ENCODE results near the gene NNAT.
"Not testable (repeated sequence)": the region's sequence is repeated elsewhere in the genome, so short reads cannot be mapped to it uniquely, and the experiment has no call there.

NNAT gene, protein sequence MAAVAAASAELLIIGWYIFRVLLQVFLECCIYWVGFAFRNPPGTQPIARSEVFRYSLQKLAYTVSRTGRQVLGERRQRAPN

DNA sequence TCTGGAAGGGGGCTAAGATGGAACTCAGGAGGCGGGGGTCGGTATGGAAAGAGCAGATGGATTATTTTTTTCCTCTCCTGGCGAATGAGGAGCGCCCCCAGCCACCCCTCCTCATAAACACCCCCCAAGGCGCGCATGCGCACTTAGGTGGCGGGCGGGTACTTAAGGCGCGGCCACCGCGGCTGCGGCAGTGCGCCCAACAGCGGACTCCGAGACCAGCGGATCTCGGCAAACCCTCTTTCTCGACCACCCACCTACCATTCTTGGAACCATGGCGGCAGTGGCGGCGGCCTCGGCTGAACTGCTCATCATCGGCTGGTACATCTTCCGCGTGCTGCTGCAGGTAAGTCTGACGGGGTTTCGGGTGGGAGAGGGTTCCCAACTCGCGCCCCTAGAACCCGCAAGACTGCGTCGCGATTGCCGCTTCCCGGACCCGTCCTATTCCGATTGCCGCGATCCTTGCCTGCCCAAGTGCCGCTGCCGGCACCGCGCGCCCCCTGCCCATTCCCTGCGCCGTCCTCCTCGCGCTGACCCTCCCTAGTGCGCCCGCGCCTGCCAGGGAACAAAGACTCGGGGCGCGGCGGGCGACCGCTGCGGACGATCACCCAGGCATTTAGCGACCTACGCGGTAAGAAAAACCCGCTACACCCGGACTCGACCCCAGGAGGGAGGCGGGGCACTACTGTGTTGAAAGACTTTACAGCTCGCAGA lies at the start of gene NNAT:
NNAT (plus strand) TSS at position 190 of the 711 bp plus-strand sequence; CDS start at position 272, 82 bp downstream.
- no peak for DNase-seq

DNA sequence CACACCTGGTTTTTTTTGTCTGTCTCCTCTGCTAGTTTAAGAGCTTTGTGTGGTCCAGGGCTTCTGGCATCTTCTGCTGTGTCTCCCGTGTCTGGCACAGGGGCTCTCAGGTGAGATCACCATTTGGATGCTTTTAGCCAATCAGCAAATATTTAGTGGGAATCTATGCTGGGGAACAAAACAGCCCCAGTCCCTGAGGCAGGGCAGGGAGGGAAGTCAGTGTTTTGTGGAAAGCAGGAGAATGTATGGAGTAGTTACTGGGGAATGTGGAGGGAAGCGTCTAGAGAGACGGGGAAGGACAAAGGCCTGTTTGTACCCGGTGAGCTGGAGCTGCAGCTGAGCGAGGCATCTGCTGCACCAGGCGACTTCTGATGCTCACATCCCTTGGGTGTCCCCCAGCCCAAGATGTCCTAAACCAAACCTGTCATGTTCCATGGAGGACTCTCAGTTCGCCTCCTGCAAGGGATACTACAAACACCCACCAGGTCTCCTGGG lies 49.3 kb upstream of the NNAT start:
- DNase-seq: no peak

DNA sequence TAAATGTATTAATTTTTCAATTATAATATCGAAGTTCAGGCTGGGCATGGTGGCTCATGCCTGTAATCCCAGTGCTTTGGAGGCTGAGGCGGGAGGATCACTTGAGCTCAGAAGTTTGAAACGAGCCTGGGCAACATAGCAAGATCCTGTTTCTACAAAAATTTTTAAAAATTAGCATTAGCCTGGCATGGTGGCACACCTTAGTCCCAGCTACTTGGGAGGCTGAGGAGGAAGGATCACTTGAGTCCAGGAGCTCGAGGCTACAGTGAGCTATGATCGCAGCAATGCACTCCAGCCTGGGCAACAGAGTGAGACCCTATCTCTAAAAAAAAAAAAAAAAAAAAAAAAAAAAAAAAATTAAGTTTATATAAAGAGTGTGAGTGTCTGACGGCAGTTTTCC lies 48.6 kb upstream of the NNAT start:
- not testable (repeated sequence) for DNase-seq

DNA sequence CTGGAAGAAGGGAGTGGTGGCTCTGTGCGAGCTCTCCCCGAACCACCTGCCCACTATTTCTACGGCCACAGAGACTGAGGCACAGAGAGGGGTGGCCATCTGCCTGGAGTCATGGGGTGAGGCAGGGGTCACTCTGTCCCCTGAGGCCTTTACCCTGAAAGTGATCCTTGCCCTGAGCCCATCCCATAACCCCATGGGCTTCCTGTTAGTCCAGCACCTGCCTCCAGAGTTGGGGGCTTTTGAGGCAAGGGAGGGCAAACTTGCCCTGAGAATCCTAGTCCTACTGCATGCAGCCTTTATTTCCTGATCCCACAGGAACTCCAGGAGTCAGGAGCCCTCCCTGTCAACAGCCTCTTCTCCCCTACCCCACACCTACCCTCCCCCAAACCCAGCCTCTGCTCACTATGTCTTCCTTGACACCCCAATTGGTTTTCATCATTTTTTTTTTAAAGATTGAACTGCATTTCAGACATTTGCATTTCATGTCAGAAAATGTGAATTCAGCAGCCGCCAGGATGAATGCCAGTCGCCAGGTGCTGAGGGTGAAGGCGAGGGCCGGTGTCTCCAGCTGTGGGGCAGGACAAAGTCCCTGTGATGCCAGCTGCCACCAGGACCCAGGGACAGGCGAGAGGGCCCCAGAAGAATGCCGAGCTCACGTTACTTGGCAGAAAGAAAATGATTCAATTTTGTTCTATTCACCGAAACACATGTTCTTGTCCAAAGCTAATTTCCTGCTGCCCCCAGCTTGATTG lies 47.6 kb upstream of the NNAT start:
- no peak for DNase-seq

DNA sequence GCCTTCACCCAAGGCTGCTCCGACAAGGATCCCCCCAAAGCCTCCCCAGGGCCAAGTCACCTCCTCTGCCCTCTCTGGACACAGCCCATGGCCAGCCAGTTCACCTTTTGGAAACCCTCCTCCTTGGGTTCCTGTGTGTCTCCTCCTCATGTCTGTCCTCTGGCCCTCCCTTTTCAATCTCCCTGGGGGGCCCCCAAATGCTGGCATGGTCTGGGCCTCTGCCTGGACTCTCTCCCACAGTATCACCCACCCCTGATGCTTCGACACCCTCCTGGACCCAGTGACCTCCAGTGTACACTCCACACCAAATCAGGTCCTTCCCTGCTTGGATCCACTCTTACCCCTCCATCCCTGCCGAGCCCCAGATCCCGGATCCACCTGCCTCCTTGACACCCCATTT lies 46.7 kb upstream of the NNAT start:
- no peak for DNase-seq

DNA sequence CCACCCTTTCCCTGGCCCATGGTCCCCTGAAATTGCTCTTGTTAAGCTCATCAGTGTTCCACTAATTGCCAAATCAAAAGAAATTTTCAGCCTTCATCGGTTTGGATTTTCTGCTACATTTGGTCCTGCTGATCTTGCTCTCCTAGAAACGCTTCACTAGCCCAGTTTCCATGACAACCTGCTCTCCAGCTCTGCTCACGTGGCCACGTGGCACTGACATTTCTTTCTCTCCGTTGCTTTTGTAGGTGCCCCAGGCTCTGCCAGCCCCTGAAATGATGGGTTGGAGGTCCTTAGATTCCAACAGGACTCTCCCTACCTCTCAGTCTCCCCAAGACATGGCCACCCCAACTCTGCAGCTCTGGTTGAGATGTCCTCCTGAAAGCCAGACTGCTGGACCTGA lies 45.8 kb upstream of the NNAT start:
- no peak for DNase-seq

DNA sequence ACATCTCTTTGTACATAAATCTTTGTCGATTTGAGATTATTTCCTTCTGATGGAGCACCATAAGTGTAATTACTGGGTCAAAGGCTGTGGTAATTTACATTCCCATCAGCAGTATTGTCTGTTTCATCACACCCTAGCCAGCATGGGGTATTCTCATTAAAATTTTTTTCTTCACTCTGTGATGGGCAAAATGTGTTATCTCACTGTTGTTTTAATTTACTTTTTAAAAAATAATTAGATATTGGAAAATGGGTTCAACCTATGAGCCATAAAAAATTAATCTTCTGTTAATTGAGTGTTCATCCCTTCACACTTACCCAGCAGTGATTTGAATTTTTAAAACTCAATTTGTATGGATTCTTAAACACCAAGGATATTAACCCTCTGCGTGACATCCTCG lies 44.0 kb upstream of the NNAT start:
- DNase-seq: no peak

DNA sequence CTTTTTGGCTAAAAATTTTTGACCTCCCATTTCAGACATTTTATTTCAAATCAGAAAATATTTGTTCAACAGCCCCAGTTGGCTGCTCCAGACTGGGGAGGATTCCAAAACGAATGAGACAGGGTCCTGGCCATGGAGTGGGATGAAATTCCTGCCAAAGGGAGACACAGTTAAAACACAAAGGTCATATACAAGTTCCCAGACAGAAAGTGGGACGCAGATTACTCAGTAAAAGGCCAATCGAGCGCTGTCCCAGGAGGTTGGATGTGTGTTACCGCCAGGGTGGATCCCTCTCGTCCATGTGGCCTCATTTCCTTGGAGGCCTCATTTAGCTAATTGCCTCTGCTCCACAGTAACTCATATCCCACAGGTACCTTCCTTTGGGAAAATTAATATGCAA lies 41.8 kb upstream of the NNAT start:
- no peak for DNase-seq

DNA sequence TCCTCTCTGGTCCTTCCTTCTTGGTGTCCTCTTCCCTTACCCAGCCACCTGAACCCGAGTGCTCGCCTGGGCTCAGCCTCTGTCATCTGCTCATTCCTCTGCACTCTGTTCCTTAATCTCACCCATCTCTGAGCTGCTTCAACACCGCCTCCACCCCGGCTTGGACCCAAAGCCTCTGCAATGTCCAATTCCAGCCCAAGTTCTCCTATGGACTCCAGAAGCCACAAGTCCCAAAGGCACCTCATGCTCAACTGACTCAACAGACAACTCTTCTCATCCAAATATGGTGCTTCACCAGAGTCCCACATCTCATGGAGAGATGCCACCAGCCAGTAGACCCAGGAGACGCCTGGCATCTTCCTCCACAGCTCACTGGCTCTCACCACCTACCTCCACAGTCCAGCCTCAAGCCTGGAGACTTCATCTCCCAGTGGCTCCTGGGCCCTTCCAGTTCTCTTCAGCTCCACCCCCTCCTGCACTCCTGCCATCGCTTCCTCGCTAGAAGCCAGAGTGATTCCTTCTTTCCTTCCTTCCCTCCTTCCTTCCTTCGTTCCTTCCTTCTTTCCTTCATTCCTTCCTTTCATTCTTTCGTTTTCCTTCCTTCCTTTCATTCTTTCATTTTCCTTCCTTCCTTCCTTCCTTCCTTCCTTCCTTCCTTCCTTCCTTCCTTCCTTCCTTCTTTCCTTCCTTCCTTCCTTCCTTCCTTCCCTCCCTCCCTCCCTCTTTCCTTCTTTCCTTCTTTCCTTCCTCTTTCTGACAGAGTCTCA lies 40.9 kb upstream of the NNAT start:
- DNase-seq: no peak

DNA sequence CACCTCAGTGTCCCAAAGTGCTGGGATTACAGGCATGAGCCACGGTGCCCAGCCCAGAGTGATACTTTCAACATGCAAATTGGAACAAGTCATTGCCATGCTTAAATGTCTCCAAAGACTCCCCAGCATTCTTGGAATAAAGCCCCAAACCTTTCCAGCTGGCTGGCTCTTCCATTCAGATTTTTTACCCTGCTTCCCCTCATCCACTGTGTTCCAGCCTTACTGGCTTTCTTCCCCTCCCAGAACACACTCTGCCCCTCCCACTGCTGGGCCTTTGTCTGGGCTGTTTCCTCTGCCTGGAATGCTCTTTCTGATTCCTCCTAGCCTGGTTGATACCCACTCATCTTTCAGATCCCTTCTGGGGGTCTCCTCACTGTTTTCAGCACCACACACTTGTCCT lies 40.1 kb upstream of the NNAT start:
- no peak for DNase-seq

DNA sequence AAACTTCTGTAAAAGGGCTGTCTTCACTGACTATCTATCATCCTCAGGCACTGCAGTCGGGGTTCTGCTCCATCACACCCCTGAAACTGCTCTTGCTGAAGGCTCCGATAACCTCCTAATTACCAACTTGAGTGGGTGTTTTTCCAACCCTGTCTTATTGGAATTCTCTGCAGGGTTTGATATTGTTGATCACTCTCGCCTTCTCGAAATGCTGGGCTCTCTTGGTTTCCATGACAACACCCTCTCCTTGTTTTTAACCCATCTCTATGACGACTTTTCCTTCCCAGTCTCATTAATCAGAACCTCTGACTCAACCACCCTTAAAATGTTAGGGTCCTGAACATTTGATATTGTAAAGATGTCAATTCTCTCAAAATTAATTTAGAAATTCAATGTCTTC lies 39.4 kb upstream of the NNAT start:
- DNase-seq: no peak

DNA sequence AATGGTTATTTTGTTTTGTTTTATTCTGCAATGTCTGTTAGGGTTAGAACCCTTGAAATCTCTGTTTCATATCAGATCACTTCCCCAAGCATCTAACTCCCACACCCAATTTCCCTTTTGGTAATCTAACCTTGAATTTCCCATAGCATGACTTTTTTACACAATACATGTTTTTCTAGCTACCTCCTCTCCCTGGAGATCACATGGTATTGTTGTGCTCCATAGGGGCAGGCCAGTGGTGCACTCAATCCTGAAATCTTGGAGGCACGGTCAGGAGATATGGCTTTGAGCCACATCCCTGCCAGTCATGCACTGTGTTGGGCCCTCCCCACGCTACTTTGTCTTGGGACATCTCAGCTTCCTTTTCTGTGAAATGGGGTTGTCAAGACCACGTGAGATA lies 36.7 kb upstream of the NNAT start:
- DNase-seq: no peak

DNA sequence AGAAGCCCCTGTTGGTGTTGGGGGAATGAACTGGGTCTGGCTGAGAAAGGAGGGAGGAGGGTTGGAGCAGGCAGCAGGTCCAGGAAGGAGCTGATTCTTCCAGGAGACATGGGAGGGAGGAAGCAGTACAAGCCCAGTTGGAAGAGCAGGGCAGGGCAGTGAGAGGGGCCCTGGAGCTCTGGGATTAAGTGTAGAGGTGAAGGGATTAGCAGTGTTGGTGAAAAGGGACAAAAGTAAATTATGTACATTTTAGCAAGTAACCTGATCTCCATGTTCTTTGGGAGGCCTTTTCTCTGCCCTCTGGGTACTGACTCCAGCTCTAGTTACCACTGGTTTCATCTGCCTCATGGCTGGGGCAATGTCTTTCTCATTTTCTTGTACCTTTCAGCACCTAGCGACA lies 34.8 kb upstream of the NNAT start:
- not testable (repeated sequence) for DNase-seq

DNA sequence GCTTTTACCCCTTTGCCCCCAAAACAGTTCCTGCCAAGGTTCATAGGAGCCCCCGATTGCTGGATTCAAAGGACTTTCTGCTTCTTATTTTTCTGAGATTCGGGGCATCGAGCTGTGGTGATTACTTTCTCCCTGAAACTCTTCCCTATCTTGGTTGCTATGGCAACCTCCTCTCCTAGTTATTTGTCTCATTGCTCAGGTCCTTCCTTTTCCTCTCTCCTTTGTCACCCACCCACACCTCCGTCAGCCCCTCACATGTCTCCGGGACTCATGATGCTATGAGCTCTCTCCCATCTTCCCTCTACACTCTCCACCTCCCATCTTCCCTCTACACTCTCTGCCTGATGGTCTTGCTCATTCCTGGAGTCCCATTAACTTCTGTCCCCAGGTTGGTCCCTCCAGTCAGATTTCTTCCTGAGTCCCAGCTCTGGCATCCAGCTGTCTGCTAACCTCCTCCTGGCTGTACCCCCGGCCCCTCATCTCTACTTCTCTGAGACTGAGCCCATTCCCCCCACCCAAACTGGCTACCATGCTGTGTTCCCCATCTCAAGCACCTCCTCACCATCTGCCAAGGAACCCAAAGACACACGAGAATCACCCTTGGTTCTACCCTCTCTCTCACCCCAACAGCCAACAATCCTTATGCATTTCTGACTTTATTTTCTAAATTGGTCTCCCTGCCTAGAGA lies 30.2 kb upstream of the NNAT start:
- DNase-seq: no peak

DNA sequence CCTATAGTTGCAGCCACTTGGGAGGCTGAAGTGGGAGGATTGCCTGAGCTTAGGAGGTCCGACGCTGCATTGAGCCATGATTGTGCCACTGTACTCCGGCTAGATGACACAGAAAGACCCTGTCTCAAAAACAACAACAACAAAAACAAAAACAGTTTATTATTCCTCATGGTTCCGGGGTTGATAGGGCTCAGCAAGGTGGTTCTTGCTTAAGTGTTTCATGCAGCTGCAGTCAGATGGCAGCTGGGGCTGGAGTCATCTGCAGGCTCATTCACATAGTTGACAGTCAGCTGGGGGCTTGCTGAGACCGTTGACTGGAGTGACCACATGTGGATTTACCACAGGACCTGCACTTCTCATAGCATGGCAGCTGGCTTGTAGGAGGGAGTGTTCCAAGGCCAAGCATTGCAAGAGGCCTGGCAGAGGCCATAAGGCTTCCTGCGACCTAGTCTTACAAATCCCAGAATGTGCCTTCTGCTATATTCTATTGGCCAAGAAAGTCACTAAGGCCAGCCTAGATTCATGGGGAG lies 28.9 kb upstream of the NNAT start:
- DNase-seq: no peak

DNA sequence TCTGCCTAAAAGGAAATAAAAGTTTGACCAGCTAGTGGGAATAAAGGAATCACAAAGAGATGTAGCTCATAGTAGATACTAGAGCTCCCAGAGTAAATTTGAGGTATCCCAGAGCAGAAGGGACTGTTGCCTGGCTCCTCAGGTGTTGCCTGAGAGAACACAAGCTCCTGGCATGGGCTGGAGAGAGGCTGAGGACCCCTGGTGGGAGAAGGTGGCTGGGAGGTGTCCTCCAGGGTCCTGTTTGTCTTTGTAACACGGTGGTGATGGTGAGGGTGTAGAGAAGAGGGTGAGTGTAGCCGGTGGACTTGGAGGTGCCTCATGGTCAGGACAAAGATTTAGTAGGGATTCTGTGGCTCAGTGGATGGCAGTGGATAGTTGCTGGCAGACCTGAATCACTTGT lies 28.1 kb upstream of the NNAT start:
- DNase-seq: no peak

DNA sequence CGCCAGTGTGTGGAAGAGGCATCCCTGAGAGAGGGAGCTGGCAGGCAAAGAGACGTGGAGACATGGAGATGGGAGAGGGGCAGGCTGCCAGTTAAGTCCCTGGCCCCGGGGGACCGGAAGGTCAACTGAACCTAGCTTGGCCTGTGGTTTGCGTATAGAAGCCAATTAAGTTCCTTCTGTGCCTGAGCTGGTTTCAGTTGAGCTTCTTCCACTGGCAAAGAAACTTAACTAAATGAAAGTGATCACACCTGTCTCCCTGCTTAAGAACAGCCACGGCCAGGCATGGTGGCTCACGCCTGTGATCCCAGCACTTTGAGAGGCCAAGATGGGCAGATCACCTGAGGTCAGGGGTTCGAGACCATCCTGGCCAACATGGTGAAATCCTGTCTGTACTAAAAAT lies 26.7 kb upstream of the NNAT start:
- no peak for DNase-seq

DNA sequence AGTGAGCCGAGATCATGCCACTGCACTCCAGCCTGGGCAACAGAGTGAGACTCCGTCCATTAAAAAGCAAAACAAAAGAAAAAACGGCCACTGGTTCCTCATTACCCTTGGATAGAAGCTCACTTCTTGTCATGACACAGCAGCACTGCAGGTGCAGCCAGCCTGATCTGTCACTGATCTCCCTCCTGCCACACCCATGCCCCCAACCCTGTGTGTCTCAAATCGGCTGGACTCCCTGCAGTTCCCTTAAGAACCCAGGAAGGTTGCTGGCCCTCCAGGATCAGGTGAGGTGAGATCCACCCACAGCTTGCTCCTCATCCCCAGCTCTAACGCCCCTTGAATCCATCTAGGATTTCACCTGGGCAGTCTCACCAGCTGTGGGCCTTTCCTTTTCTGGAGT lies 26.3 kb upstream of the NNAT start:
- DNase-seq: no peak

DNA sequence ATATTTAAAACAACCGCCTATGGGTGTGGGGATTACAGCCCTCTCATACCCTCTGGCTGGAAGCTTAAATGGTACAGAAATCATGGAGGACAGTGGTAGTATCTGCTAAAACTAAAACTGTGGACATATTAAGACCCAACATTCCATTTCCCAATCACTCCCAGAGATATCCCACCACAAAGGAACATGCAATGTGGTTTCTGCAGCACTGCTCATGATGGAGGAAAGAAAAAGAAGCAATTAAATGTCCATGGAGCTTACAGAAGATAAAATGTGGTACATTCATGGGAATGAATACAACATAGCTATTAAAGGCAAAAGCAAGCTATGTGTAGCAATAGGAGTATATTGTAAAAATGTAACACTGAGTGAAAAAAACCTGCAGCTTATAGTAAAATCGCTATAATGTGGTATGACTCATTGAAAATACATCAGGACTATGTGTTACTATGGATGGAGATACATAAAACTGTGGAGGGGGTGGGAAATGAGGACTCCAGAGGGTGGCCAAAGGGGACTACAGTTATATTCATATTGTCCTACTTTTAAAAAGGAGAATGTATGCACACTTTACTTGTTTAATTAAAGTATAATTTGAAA lies 22.9 kb upstream of the NNAT start:
- DNase-seq: no peak

DNA sequence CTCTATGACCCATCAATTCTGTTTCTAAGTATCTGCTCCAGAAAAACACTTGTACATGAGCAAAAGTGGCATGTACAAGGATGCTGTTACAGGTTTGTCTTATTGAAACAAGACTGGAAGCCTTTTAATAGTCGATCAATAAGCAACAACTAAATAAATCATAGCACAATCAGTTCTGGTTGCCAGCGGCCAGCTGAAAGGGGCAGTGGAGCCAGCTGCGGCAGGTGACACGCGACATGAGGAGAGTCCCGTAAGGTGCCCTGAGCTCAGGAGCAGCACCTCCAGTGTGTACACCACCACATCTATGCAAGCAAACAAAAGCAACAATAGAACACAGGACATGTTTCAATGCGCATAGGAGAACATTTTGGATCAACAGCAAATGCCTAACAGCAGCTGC lies 20.7 kb upstream of the NNAT start:
- DNase-seq: no peak

DNA sequence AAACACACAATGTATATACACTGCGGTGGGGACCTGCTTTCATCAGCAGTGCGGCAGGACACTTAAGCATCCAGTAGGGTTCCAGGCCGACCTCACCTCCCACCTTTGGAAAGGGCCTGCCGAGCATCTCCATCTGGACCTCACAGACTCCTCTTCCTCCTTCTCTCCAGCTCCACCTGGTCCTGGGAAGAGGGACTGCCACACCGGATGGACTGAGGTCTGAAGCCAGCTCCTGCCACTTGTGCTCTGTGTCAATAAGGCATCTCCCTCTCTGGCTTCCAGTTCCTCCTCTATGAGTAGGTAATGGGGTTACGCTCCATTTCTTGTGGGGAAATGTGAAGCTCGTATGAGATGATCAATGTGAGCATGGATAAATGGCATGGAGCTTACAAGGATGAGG lies 19.1 kb upstream of the NNAT start:
- no peak for DNase-seq

DNA sequence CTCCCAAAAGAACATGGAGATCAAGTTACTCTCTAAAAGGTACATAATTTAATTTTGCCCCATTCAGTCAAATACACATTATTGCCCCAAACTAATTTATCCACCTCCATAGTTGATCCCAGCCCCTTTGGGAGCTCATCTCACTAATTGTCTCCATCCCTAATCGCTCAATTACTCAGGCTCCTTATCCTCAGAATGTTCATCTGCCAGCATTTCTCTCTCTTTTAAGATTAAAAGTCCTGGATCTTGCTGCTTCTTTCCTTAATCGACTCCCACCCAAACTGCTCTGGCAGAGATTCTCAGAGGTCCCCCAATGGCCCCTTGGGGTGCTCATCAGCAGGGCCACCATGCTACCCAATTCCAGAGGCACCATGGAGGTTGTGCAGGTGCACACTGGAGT lies 18.4 kb upstream of the NNAT start:
- DNase-seq: no peak

Data from stimulated activated CD4-positive, alpha-beta T cell treated with anti-CD3 and anti-CD28 coated beads, Interleukin-2, amount 100 ng/mL, for 24 hours (primary cell).